HepG2 (cell line): ENCODE data around the gene NARF. TPM values are rescaled to one million over a fixed set of nuclear protein-coding genes. Genes with fewer than 3 reads are reported as not detected.

Experiments
- ATAC-seq: fragments of 200-7000 bp; cut with Tn5 transposase; 3 replicates; pipeline ENCODE4 v1.9.1; 2020; ENCODE audit warnings: mild to moderate bottlenecking, moderate library complexity
- BruUV-seq: library from RNA; stranded (reverse); fragments of 400-500 nt; replicated peaks from 2 replicates; lab custom pipeline; 2021; lab: Mats Ljungman, UMichigan
- CTCF ChIA-PET: fragments of 300-600 bp; formaldehyde crosslinking; extraction: SDS; loops from one replicate; lab custom pipeline; 2021; ENCODE audit warnings: low total read pairs, inconsistent platforms, low intra/inter-chr PET ratio; lab: Yijun Ruan, JAX
- POLR2A ChIA-PET: fragments of 350-600 bp; sonication (Branson Sonifier 250); formaldehyde crosslinking; loops from one replicate; lab custom pipeline; 2020; ENCODE audit warnings: antibody characterized with exemption, inconsistent platforms; lab: Yijun Ruan, JAX
- DNase-seq: peaks from one replicate; pipeline ENCODE4 v3.0.0-alpha.2; 2015; ENCODE audit warnings: low spot score
- FAIRE-seq: peaks from 3 replicates; lab custom pipeline; 2011; peaks lifted over from hg19 to GRCh38; lab: Jason Lieb, UNC
- H2AFZ ChIP-seq: one replicate; pipeline ENCODE4 v1.6.1; 2011; ENCODE audit warnings: low read length, inconsistent platforms
- H3K27ac ChIP-seq: fragments of 300-600 bp; 3 replicates; pipeline ENCODE4 v1.8.0; 2011; ENCODE audit warnings: mixed run types, mild to moderate bottlenecking, mixed read lengths, low read length, inconsistent platforms; ENCODE audit not compliant: insufficient read depth; ENCODE audit errors: extremely low read length
- H3K27me3 ChIP-seq, 2 experiments: fragments of 200-600 bp in 1 of 2; 2 replicates in 1 of 2; 3 replicates in 1 of 2; pipeline versions ENCODE4 v1.6.0 to v1.8.0; 2011; ENCODE audit warnings: low read length in 2 of 2, mild to moderate bottlenecking in 2 of 2, moderate library complexity in 2 of 2, inconsistent platforms in 1 of 2; ENCODE audit not compliant: insufficient read depth in 2 of 2, control insufficient read depth in 1 of 2
- H3K36me3 ChIP-seq, 2 experiments: fragments of 200-600 bp in 1 of 2; replicated peaks in 1 of 2; 2 replicates in 1 of 2; 3 replicates in 1 of 2; pipeline versions ENCODE4 v1.5.1 to v1.8.0; 2011; ENCODE audit warnings: low read length in 2 of 2, inconsistent platforms in 1 of 2; ENCODE audit not compliant: insufficient read depth in 2 of 2, control insufficient read depth in 1 of 2
- H3K4me1 ChIP-seq: 2 replicates; pipeline ENCODE4 v1.5.1; 2012; ENCODE audit warnings: low read length, inconsistent platforms; ENCODE audit not compliant: insufficient read depth
- H3K4me2 ChIP-seq: 2 replicates; pipeline ENCODE4 v1.6.0; 2011; ENCODE audit warnings: low read depth, low read length, inconsistent platforms
- H3K4me3 ChIP-seq, 3 experiments: fragments of 200-600 bp in 1 of 3; sonication (generic), shearing (Covaris generic) in 1 of 3; replicated peaks in 1 of 3; 2 replicates each; pipeline ENCODE4 v1.5.1; 2011 to 2016; ENCODE audit warnings: low read length in 3 of 3, inconsistent platforms in 2 of 3, low read depth in 2 of 3, mild to moderate bottlenecking in 2 of 3, control low read depth in 1 of 3, mixed read lengths in 1 of 3; ENCODE audit not compliant: insufficient read depth in 1 of 3
- H3K79me2 ChIP-seq: one replicate; pipeline ENCODE4 v1.6.1; 2011; ENCODE audit warnings: low read length, inconsistent platforms; ENCODE audit not compliant: insufficient read depth
- H3K9ac ChIP-seq: 2 replicates; pipeline ENCODE4 v1.6.0; 2011; ENCODE audit warnings: mild to moderate bottlenecking, low read depth, low read length, inconsistent platforms; ENCODE audit not compliant: insufficient read depth
- H3K9me3 ChIP-seq: 2 replicates; pipeline ENCODE4 v1.5.1; 2012; ENCODE audit warnings: mild to moderate bottlenecking, low read length
- H4K20me1 ChIP-seq: 2 replicates; pipeline ENCODE4 v1.6.0; 2011; ENCODE audit warnings: inconsistent platforms, mild to moderate bottlenecking, low read length, moderate library complexity; ENCODE audit not compliant: insufficient read depth
- AGO2 ChIP-seq: fragments of 200-400 bp; formaldehyde crosslinking; optimal IDR thresholded peaks from 2 replicates; pipeline ENCODE3; 2017; ENCODE audit warnings: mild to moderate bottlenecking, low read depth, low read length, moderate library complexity
- DMAP1 ChIP-seq: IDR thresholded peaks from 2 replicates; pipeline ENCODE4 v1.6.1; 2016
- HBP1 ChIP-seq: IDR thresholded peaks from 2 replicates; pipeline ENCODE4 v1.6.1; 2016; ENCODE audit warnings: low read depth, control low read depth
- RBFOX2 ChIP-seq: fragments of 200-400 bp; formaldehyde crosslinking; IDR thresholded peaks from 2 replicates; pipeline ENCODE4 v1.6.1; 2017; ENCODE audit warnings: low read depth, mild to moderate bottlenecking, low read length
- TARDBP ChIP-seq: sonication (generic); formaldehyde crosslinking; IDR thresholded peaks from 2 replicates; pipeline ENCODE4 v1.8.0; 2022; ENCODE audit warnings: mild to moderate bottlenecking, missing genetic modification reagents
- ZNF160 ChIP-seq: sonication (generic); formaldehyde crosslinking; IDR thresholded peaks from 2 replicates; pipeline ENCODE4 v1.8.0; 2022; ENCODE audit warnings: mild to moderate bottlenecking, inconsistent platforms, missing genetic modification reagents
- ZNF484 ChIP-seq: sonication (generic); formaldehyde crosslinking; IDR thresholded peaks from 2 replicates; pipeline ENCODE4 v1.5.1; 2020; ENCODE audit warnings: mild to moderate bottlenecking, low read depth, missing genetic modification reagents, borderline replicate concordance
- ZNF513 ChIP-seq: sonication (generic); formaldehyde crosslinking; conservative IDR thresholded peaks from 2 replicates; pipeline ENCODE4 v1.5.0; 2020; ENCODE audit warnings: missing genetic modification reagents
- WGBS: methylation state at CpG from one replicate; pipeline ENCODE4 v1.1.6; 2017; ENCODE audit warnings: low lambda C conversion rate; 5-methylcytosine and 5-hydroxymethylcytosine counted together
- in situ Hi-C: cut with HindIII; loops from 2 replicates; pipeline ENCODE4 v1.10.0; 2017; ENCODE audit warnings: low pct_unique_long_range_greater_than_20kb; ENCODE audit not compliant: extremely low pct_ligation_motif_present
- intact Hi-C: fragments of 100-400 bp; cut with micrococcal nuclease; formaldehyde crosslinking; loops from one replicate; pipeline ENCODE4 v1.10.0; 2022; ENCODE audit not compliant: unreplicated experiment
- polyA plus RNA-seq, 8 experiments: library from polyadenylated mRNA; depleted of rRNA in 3 of 8; stranded (reverse) in 7 of 8; unstranded in 1 of 8; fragments of >200 nt; fragmentation: Illumina TruSeq in 4 of 8; extraction: Trizol in 4 of 8; gene quantifications; 2 replicates each; pipeline versions ENCODE4 v1.2.1 to v1.2.3, GENCODE V29; 2011 to 2016; ENCODE audit warnings: low read depth in 4 of 8, missing spikeins in 1 of 8, mixed read lengths in 1 of 8; ENCODE audit not compliant: insufficient read depth in 1 of 8
- total RNA-seq, 5 experiments: library from RNA; depleted of rRNA; stranded (reverse); fragments of >200 nt; fragmentation: Illumina TruSeq; extraction: Trizol; gene quantifications; 2 replicates each; pipeline ENCODE4 v1.2.3, GENCODE V29; 2016; ENCODE audit warnings: low read depth in 1 of 5

Gene NARF
- total and polyA plus RNA-seq, 2 of the 13 experiments (the other 11 are each of a cell fraction or from before 2014, with no cell fraction given) = 61.1 to 144 TPM

- Histone ChIP-seq H3K9me3 (no peaks in the 10 kb centered on the region), H3K27me3 (no peaks in the 10 kb centered on the region), H3K27ac (no peak overlapping the region), H3K36me3 (peaks cover 9 to 10% of the 10 kb centered on the region in 2 experiments; a peak in 4 of 5 replicates), H3K4me3 (no peak overlapping the region), H3K4me1 (no peaks in the 10 kb centered on the region), H3K9ac (no peak overlapping the region), H4K20me1 (no peaks in the 10 kb centered on the region), H2AFZ (no peak overlapping the region), H3K79me2 (no peaks in the 10 kb centered on the region), H3K4me2 (no peak overlapping the region)
- DNase-seq (no peak), FAIRE-seq (no peak), ATAC-seq (no peak)
- intact Hi-C loops (no loop called here), in situ Hi-C loops (no loop called here)
- WGBS = 94% methylated on average over 29 of the region's 36 CpGs
- no TSS peak for BruUV-seq
- ChIA-PET POLR2A (no interaction called here), CTCF (no interaction called here)
- TF ChIP-seq ZNF513 (CRISPR knock-in tag) = no peak
- TF ChIP-seq ZNF484 (CRISPR knock-in tag) = no peak
- TF ChIP-seq HBP1 (CRISPR knock-in tag) = no peak
- no peak for TF ChIP-seq DMAP1 (CRISPR knock-in tag)
- no peak for TF ChIP-seq TARDBP (CRISPR knock-in tag)
- TF ChIP-seq RBFOX2 = 0 out of 2 replicates have a peak, but pooled peaks have one; percentile 23
- TF ChIP-seq ZNF160 (CRISPR knock-in tag) = no peak
- TF ChIP-seq AGO2 = peak; percentile 21
Measured at GRCh38 chr17:82436601-82437324, 21.8 kb upstream of the NARF start.
